HCT116 (cell line): ENCODE measurements around the gene SLFN12L. TPM values are rescaled to one million over a fixed set of nuclear protein-coding genes. Genes with fewer than 3 reads are reported as not detected.

Source experiments
- ATAC-seq: fragments of 200-7000 bp; cut with Tn5 transposase; 2 replicates; pipeline ENCODE4 v1.9.1; 2020; ENCODE audit warnings: mild to moderate bottlenecking, moderate library complexity
- BruUV-seq: library from RNA; stranded (reverse); fragments of 400-500 nt; replicated peaks from 2 replicates; lab custom pipeline; 2021; lab: Mats Ljungman, UMichigan
- CTCF ChIA-PET: fragments of 300-600 bp; sonication (Branson Sonifier 250); formaldehyde crosslinking; loops from one replicate; lab custom pipeline; 2021; ENCODE audit warnings: antibody characterized with exemption; lab: Charles Lee
- POLR2A ChIA-PET: fragments of 300-600, 350-600 bp; sonication (Branson Sonifier 250); formaldehyde crosslinking; loops from one replicate; lab custom pipeline; 2021; ENCODE audit warnings: antibody characterized with exemption; lab: Charles Lee
- RAD21 ChIA-PET, 2 experiments: fragments of 300-600 bp; sonication (Branson Sonifier 250); formaldehyde crosslinking; loops; one replicate each; lab custom pipeline; 2023; ENCODE audit warnings: low total read pairs in 2 of 2; ENCODE audit not compliant: uncharacterized antibody in 2 of 2, unreplicated experiment in 2 of 2, low non-redundant PET in 1 of 2; lab: Charles Lee
- DNase-seq: peaks from one replicate; pipeline ENCODE4 v3.0.0-alpha.2; 2010; ENCODE audit warnings: low read depth, low spot score
- H2AFZ ChIP-seq: fragments of 200-600 bp; shearing (Covaris generic), sonication (generic); 2 replicates; pipeline ENCODE4 v1.6.1; 2017; ENCODE audit warnings: low read depth, mixed run types, mixed read lengths, antibody characterized with exemption, low read length; ENCODE audit not compliant: poor library complexity, severe bottlenecking
- H3K27ac ChIP-seq: 2 replicates; pipeline ENCODE4 v1.5.1; 2012; ENCODE audit warnings: low read depth, low read length
- H3K27me3 ChIP-seq: fragments of 200-600 bp; sonication (generic); 2 replicates; pipeline ENCODE4 v1.6.1; 2016; ENCODE audit warnings: mixed run types, low read length, mixed read lengths; ENCODE audit not compliant: insufficient read depth
- H3K36me3 ChIP-seq, 2 experiments: fragments of 200-500 bp in 1 of 2; fragments of 200-600 bp in 1 of 2; sonication (Bioruptor generic) in 1 of 2; sonication (generic) in 1 of 2; 2 replicates each; pipeline versions ENCODE4 v1.5.1 to v1.6.1; 2014 to 2016; ENCODE audit warnings: low read length in 2 of 2, inconsistent platforms in 1 of 2, mixed read lengths in 1 of 2, mixed run types in 1 of 2; ENCODE audit not compliant: insufficient read depth in 2 of 2, control insufficient read depth in 1 of 2
- H3K4me1 ChIP-seq, 2 experiments: fragments of 200-600 bp in 1 of 2; sonication (generic) in 1 of 2; 2 replicates each; pipeline versions ENCODE4 v1.5.1 to v1.6.1; 2012 to 2017; ENCODE audit warnings: low read length in 2 of 2, inconsistent platforms in 1 of 2, mild to moderate bottlenecking in 1 of 2, mixed read lengths in 1 of 2, mixed run types in 1 of 2, moderate library complexity in 1 of 2; ENCODE audit not compliant: insufficient read depth in 2 of 2, control insufficient read depth in 1 of 2
- H3K4me2 ChIP-seq: fragments of 200-600 bp; sonication (generic); 2 replicates; pipeline ENCODE4 v1.6.1; 2017; ENCODE audit warnings: mixed run types, low read length, mixed read lengths
- H3K4me3 ChIP-seq, 2 experiments: fragments of 200-600 bp in 1 of 2; sonication (generic) in 1 of 2; replicated peaks in 1 of 2; 2 replicates each; pipeline ENCODE4 v1.5.1; 2011 to 2016; ENCODE audit warnings: low read length in 2 of 2, control low read depth in 1 of 2, low read depth in 1 of 2, mild to moderate bottlenecking in 1 of 2, mixed read lengths in 1 of 2, mixed run types in 1 of 2
- H3K79me2 ChIP-seq: fragments of 200-600 bp; sonication (generic); 2 replicates; pipeline ENCODE4 v1.6.1; 2017; ENCODE audit warnings: mild to moderate bottlenecking, mixed run types, low read length, moderate library complexity, mixed read lengths; ENCODE audit not compliant: insufficient read depth
- H3K9ac ChIP-seq: fragments of 200-600 bp; sonication (generic); 2 replicates; pipeline ENCODE4 v1.6.1; 2016; ENCODE audit warnings: low read length, mixed read lengths
- H3K9me2 ChIP-seq: fragments of 200-600 bp; sonication (generic), shearing (Covaris generic); 2 replicates; pipeline ENCODE4 v1.6.1; 2017; ENCODE audit warnings: mixed run types, mild to moderate bottlenecking, moderate library complexity; ENCODE audit not compliant: insufficient read depth
- H3K9me3 ChIP-seq, 2 experiments: fragments of 200-500 bp in 1 of 2; fragments of 200-600 bp in 1 of 2; sonication (Bioruptor generic) in 1 of 2; sonication (generic) in 1 of 2; 2 replicates each; pipeline ENCODE4 v1.6.1; 2014 to 2017; ENCODE audit warnings: low read length in 2 of 2, mixed read lengths in 2 of 2, inconsistent platforms in 1 of 2, low read depth in 1 of 2, mild to moderate bottlenecking in 1 of 2, mixed run types in 1 of 2, moderate library complexity in 1 of 2; ENCODE audit not compliant: control insufficient read depth in 1 of 2, insufficient read depth in 1 of 2
- H4K20me1 ChIP-seq: fragments of 200-600 bp; sonication (generic), shearing (Covaris generic); 2 replicates; pipeline ENCODE4 v1.6.1; 2017; ENCODE audit warnings: mixed run types, mild to moderate bottlenecking, moderate library complexity; ENCODE audit not compliant: insufficient read depth
- CBX3 ChIP-seq: IDR thresholded peaks from 2 replicates; pipeline ENCODE4 v1.6.1; 2012; ENCODE audit warnings: low read depth
- EGR1 ChIP-seq: IDR thresholded peaks from 2 replicates; pipeline ENCODE4 v1.6.1; 2012; ENCODE audit warnings: low read depth
- ELF1 ChIP-seq: IDR thresholded peaks from 2 replicates; pipeline ENCODE4 v1.6.1; 2012; ENCODE audit warnings: low read depth, borderline replicate concordance
- SP1 ChIP-seq: IDR thresholded peaks from 2 replicates; pipeline ENCODE4 v1.6.1; 2012; ENCODE audit warnings: low read depth
- SRF ChIP-seq: IDR thresholded peaks from 2 replicates; pipeline ENCODE4 v1.6.1; 2012; ENCODE audit warnings: low read depth
- ZBTB33 ChIP-seq: IDR thresholded peaks from 2 replicates; pipeline ENCODE4 v1.6.1; 2011; ENCODE audit warnings: mild to moderate bottlenecking, low read length, moderate library complexity; ENCODE audit not compliant: insufficient replicate concordance; ENCODE audit errors: extremely low read depth
- intact Hi-C: fragments of 100-400 bp; cut with micrococcal nuclease; formaldehyde crosslinking; loops from 2 replicates; pipeline ENCODE4 v1.10.0; 2022
- total RNA-seq: library from RNA; stranded (reverse); gene quantifications from one replicate; pipeline ENCODE4 v1.2.1, GENCODE V29; 2021; ENCODE audit not compliant: unreplicated experiment

The SLFN12L gene
- total RNA-seq, 1 experiment from 2014 or later = 0.17 TPM

- CTCF ChIA-PET = no interaction called here
- POLR2A ChIA-PET = no interaction called here
- no peak for DNase-seq
- Histone ChIP-seq H3K4me2 (no peak overlapping the region), H3K4me1 (peaks cover 0 to 5% of the 10 kb centered on the region in 2 experiments; a peak in 1 of 4 replicates), H3K27ac (no peak overlapping the region), H3K9me3 (no peaks in the 10 kb centered on the region), H2AFZ (no peak overlapping the region), H3K27me3 (peaks cover 2% of the 10 kb centered on the region; the same call in 1 of the 2 replicates), H4K20me1 (no peaks in the 10 kb centered on the region), H3K79me2 (no peaks in the 10 kb centered on the region), H3K9me2 (no peaks in the 10 kb centered on the region), H3K36me3 (no peaks in the 10 kb centered on the region), H3K9ac (no peak overlapping the region)
- no TSS peak for BruUV-seq
- intact Hi-C loops = no loop called here
- RAD21 ChIA-PET = interaction anchor here in 1 of 2 experiments (0.6 kb wide), 1 partner anchor 76 kb away, joined by 4 read pairs; no protein-coding TSS in a partner anchor
- ATAC-seq = no peak
- no peak for TF ChIP-seq SRF
- no peak for TF ChIP-seq ELF1
- no peak for TF ChIP-seq CBX3
- TF ChIP-seq SP1 = no peak
- TF ChIP-seq EGR1 = no peak
- TF ChIP-seq ZBTB33 = no peak
- TF ChIP-seq, all 23 proteins: peak for 0
- no peak overlapping the region for H3K4me3 ChIP-seq
Measured at GRCh38 chr17:35540589-35541404, 3.3 kb upstream of the SLFN12L start.
